Measurements from ENCODE around the gene DPP6. TPM values are rescaled to one million over a fixed set of nuclear protein-coding genes. Genes with fewer than 3 reads are reported as not detected.
"Not testable (repeated sequence)": the region's sequence is repeated elsewhere in the genome, so short reads cannot be mapped to it uniquely, and the experiment has no call there.

Gene DPP6
- total RNA-seq, 1 donor from 2014 or later, result 1.4 TPM

DNA sequence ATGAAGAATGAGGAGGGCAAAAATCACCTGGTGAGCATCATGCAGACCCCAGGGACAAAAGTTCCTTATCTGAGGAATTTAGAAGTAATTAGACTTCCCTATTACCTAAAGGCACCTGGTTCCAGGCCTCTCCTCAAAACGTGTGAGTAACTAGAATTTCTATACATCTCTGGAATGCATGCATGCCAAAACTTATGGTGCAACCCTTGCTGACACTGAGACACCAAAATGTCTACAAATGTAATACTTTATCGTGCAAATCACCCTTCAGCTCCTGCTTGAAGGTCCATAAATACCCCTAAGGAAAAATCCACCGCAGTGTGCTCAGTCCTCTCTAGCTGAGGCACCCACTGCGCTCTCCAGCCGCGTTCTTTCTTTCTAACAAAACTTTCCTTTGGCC lies 866.5 kb downstream of the DPP6 start:
- Mint-ChIP-seq H3K36me3 (ENCODE audit: low read depth, unreplicated experiment) (no peaks in the 10 kb centered on the region), H3K4me1 (ENCODE audit: unreplicated experiment) (no peaks in the 10 kb centered on the region), H3K4me3 (ENCODE audit: unreplicated experiment) (no peak overlapping the region), H3K27ac (ENCODE audit: unreplicated experiment) (no peak overlapping the region), H3K9me3 (ENCODE audit: unreplicated experiment) (peaks cover 5% of the 10 kb centered on the region), H3K27me3 (ENCODE audit: unreplicated experiment) (peaks cover 2% of the 10 kb centered on the region)
- TF ChIP-seq, protein P1, sequence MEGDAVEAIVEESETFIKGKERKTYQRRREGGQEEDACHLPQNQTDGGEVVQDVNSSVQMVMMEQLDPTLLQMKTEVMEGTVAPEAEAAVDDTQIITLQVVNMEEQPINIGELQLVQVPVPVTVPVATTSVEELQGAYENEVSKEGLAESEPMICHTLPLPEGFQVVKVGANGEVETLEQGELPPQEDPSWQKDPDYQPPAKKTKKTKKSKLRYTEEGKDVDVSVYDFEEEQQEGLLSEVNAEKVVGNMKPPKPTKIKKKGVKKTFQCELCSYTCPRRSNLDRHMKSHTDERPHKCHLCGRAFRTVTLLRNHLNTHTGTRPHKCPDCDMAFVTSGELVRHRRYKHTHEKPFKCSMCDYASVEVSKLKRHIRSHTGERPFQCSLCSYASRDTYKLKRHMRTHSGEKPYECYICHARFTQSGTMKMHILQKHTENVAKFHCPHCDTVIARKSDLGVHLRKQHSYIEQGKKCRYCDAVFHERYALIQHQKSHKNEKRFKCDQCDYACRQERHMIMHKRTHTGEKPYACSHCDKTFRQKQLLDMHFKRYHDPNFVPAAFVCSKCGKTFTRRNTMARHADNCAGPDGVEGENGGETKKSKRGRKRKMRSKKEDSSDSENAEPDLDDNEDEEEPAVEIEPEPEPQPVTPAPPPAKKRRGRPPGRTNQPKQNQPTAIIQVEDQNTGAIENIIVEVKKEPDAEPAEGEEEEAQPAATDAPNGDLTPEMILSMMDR (IDR thresholded peaks at IDR 0.05; ENCODE audit: unreplicated experiment), result no peak
- no peak for DNase-seq (ENCODE audit: low spot score)

DNA sequence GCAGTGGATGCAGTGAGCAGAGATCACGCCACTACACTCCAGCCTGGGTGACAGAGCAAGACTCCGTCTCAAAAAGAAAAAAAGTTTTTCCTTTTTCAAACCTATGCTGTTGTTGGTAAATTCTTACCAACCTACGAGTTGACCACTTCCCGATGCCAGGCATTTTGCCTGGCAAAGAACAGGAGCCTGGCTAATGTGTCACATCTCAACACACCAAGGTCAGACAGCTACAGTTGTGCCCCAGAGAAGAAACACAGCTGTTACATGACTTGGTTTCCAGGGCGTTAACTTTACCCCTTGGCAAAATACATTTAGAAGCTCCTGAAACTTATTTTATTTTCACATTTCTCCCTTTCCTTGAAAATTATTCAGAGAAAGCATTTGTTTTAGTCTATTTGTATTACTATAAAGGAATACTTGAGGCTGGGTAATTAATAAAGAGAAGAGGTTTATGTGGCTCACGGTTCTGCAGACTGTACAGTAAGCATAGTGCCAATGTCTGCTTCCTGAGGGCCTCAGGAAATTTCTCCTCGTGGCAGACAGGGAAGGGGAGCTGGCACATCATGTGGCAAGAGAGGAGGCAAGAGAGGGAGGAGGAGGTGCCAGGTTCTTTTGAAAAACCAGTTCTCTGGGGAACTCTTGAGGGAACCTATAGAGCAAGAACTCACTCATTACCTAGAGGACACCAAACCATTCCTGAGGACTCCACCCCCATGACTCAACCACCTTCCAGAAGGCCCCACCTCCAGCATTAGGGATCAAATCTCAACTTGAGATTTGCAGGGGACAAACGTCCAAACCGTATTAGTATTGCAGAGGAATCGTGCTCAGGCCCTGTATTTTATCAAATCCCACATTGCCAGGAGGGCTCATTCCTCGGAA lies 867.4 kb downstream of the DPP6 start:
- Mint-ChIP-seq H3K36me3 (ENCODE audit: low read depth, unreplicated experiment) (no peaks in the 10 kb centered on the region), H3K27ac (ENCODE audit: unreplicated experiment) (no peak overlapping the region), H3K4me3 (ENCODE audit: unreplicated experiment) (no peak overlapping the region), H3K9me3 (ENCODE audit: unreplicated experiment) (peaks cover 5% of the 10 kb centered on the region), H3K4me1 (ENCODE audit: unreplicated experiment) (no peaks in the 10 kb centered on the region), H3K27me3 (ENCODE audit: unreplicated experiment) (peaks cover 2% of the 10 kb centered on the region)
- DNase-seq (ENCODE audit: low spot score), result no peak
- TF ChIP-seq, protein P1 (IDR thresholded peaks at IDR 0.05; ENCODE audit: unreplicated experiment), result no peak

DNA sequence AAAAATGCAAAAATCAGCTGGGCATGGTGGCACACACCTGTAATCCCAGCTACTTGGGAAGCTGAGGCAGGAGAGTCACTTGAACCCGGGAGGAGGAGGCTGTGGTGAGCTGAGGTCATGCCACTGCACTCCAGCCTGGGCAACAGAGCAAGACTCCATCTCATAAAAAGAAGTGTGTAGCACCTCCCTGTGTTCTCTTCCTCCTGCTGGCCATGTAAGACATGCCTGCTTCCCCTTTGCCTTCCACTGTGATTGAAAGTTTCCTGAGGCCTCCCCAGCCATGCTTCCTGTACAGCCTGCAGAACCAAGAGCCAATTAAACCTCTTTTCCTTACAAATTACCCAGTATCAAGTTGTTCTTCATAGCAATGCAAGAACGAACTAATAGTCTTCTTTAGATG lies 870.3 kb downstream of the DPP6 start:
- not testable (repeated sequence) for H3K27ac Mint-ChIP-seq (ENCODE audit: unreplicated experiment); H3K27me3 Mint-ChIP-seq (ENCODE audit: unreplicated experiment); H3K4me1 Mint-ChIP-seq (ENCODE audit: unreplicated experiment); DNase-seq (ENCODE audit: low spot score); H3K9me3 Mint-ChIP-seq (ENCODE audit: unreplicated experiment); H3K4me3 Mint-ChIP-seq (ENCODE audit: unreplicated experiment); H3K36me3 Mint-ChIP-seq (ENCODE audit: low read depth, unreplicated experiment)

DNA sequence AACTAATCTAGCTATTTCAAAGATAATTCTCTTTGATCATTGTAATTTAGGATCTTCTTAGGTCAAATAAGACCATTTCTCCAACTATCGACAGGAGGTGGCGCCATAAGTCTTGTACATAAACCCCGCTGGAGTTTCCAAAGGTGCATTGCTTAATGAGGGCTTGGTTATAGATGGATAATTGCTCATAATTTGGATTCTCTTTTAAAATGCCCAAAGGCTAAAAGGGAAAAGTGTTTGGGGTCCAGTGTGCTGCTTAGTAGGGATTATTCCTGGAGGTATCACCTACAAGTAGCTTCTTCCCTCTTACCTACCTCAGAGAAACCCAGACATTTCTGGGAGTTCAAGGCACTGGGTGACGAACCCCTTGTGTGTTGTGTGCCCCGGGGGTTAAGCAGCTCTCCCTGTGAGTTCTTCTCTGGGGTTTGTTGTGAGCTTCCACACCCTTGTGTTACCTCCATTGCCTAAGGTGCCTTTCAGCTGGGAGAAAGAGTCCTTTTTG lies 875.5 kb downstream of the DPP6 start:
- peak; percentile 59 for DNase-seq (ENCODE audit: low spot score)
- no peaks in the 10 kb centered on the region for H3K27me3 Mint-ChIP-seq (ENCODE audit: unreplicated experiment)
- no peaks in the 10 kb centered on the region for H3K4me1 Mint-ChIP-seq (ENCODE audit: unreplicated experiment)
- no peak overlapping the region for H3K27ac Mint-ChIP-seq (ENCODE audit: unreplicated experiment)
- H3K4me3 Mint-ChIP-seq (ENCODE audit: unreplicated experiment), result no peak overlapping the region
- TF ChIP-seq, protein P1 (IDR thresholded peaks at IDR 0.05; ENCODE audit: unreplicated experiment), result peak; percentile 49
- peaks cover 2% of the 10 kb centered on the region for H3K9me3 Mint-ChIP-seq (ENCODE audit: unreplicated experiment)
- no peaks in the 10 kb centered on the region for H3K36me3 Mint-ChIP-seq (ENCODE audit: low read depth, unreplicated experiment)

DNA sequence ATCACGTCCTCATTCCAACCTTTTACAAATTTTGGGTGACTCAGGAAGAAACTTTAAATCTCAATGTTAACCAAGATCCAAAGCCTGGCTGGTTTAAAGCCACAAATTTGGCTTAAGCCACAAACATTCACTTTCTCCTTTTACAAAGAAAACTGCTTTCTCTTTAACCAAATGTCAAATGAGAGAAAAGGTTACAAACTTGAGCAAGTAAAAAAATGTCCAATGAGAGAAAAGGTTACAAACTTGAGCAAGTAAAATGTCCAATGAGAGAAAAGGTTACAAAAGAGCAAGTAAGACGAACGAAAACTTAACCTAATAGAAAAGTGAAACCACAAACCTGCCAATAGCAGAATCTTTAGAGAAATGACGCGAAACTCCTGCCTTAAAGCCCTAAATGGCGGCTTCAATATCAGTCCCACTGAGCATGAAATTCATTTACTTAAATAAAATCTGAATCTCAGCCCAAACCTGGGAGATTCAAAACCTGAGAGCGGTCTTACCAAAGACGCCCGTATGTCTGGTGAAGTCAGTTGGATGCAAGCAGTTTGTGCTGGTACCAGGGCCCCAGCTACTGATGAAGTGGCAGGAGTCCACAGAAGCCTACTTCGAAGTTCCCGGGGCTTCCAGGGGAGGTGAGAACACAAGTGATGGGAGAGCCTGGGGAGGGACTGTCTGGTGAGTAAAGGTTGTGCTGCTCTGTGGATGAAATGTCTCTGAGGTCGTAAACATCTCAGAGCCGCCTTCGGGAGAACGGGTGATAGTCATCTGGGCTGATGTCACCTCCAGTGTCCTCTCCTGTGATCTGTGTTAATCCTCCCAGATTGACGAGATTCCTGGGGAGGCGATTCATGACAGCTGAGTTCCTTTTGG lies 876.2 kb downstream of the DPP6 start:
- H3K9me3 Mint-ChIP-seq (ENCODE audit: unreplicated experiment), result peaks cover 3% of the 10 kb centered on the region
- no peak for DNase-seq (ENCODE audit: low spot score)
- no peak overlapping the region for H3K27ac Mint-ChIP-seq (ENCODE audit: unreplicated experiment)
- peaks cover 2% of the 10 kb centered on the region for H3K36me3 Mint-ChIP-seq (ENCODE audit: low read depth, unreplicated experiment)
- no peaks in the 10 kb centered on the region for H3K27me3 Mint-ChIP-seq (ENCODE audit: unreplicated experiment)
- H3K4me1 Mint-ChIP-seq (ENCODE audit: unreplicated experiment), result no peaks in the 10 kb centered on the region
- H3K4me3 Mint-ChIP-seq (ENCODE audit: unreplicated experiment), result no peak overlapping the region
- TF ChIP-seq, protein P1 (IDR thresholded peaks at IDR 0.05; ENCODE audit: unreplicated experiment), result no peak
